Measurements from ENCODE around the gene VSX1.

VSX1 gene

DNA sequence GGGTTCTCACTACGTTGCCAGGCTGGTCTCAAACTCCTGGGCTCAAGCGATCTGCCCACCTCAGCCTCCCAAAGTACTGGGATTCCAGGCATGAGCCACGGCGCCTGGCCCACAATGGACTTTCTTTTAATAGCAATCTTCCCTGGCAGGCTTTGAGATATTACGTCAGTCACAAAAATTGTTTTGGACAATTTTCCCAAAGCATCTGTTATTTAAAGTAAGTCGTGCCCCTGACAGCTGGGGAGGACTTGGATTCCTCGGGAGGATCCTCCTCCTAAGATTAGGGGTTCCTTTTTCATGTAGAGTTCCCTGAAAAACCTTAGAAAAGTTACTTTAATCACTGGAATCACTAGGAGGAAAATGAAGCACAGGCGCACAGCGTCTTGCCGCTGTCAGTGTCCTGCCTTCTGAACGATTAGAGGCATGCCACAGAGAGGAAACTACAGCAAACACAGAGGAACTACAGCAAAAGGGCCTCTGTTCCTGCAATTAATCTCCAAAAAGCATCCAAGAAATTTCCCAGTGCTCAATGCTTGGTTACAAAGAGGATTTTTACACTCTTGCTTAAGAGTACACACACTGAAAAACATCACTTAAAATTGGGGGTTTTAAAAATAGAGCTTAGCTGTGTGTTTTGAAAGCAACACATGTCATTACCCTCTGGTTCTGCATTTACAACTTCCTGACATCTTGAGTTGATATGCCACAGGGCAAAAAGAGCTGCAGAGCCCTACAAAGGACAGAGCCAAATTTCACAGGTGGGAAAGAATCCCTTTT is 28.5 kb downstream of the VSX1 start:
- DNase-seq (ENCODE audit: low read depth in 3 of 3) = no peak

DNA sequence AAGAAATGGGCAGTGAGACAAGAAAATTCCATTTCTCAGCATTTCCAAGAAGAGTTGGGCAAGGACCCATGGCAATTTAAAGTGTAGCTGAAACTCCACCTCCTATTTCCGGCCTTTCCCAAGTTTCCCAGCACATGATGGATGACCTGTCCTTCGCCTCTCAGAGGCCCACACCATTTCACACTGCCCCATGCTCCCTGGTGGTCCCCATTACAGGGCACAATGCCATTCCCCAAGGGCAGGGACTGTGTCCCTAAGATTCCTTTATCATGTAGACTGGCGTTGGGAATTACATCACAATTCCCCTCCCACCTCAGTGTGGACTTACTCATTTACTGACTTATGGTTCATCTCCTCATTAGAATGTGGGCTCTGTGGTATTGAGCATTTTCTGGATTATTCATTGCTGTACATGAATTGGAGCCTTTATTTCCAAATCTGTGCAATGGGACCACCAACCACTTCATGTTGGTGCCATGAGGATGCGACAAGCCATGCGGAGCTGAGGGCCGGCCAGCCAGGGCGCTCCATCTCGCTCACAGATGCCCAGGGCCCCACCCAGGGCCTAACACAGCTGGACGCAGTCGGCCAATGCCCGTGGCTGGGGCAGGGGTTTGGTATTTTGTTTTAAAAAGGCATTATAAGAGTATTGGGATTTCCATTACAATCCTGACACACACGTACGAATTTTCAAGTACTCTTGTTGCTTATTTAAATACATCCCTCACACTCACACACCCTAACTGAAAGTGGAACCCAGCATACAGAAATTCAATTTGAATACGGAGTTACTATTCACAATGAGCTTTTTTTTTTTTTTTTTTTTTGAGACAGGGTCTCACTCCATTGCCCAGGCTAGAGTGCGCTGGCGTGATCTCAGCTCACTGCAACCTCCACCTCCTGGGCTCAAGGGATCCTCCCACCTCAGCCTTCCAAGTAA is 29.4 kb downstream of the VSX1 start:
- no peak for DNase-seq (ENCODE audit: low read depth in 3 of 3)

DNA sequence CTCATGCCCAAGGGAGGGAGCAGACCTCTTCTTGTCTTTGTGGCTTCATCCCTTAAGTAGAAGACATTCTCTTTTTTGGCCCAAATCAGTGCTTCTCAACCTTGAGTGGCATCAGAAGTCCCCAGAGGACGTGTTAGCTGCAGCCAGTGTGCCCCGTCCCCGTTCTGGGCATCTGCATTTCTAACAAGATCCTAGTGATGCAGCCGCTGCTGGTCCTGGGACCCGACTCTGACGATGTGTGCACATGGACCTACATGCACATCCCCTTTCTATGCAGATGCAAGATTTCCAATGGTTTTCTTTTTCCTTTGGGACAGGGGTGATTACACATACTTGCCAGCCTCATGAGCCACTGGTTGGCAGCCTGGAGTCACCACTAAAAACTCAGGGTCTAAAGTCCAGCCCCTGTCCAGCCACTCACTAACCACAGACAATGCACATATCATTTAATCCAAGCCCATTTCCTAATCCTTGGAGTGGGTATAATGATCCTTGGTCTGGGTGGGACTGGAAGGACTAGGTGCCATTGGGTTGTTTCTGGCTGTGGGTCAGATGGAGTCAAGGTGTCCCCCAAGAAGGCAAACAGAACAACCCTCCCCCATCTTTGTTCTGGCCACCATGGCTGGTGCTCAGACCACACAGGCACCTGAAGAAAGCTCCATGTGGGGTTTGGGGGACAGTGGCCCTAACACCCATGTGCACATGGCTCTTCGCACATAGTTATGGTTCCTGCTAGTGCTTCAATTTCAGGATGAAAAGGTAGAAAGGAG is 30.4 kb downstream of the VSX1 start:
- DNase-seq (ENCODE audit: low read depth in 3 of 3) = no peak

DNA sequence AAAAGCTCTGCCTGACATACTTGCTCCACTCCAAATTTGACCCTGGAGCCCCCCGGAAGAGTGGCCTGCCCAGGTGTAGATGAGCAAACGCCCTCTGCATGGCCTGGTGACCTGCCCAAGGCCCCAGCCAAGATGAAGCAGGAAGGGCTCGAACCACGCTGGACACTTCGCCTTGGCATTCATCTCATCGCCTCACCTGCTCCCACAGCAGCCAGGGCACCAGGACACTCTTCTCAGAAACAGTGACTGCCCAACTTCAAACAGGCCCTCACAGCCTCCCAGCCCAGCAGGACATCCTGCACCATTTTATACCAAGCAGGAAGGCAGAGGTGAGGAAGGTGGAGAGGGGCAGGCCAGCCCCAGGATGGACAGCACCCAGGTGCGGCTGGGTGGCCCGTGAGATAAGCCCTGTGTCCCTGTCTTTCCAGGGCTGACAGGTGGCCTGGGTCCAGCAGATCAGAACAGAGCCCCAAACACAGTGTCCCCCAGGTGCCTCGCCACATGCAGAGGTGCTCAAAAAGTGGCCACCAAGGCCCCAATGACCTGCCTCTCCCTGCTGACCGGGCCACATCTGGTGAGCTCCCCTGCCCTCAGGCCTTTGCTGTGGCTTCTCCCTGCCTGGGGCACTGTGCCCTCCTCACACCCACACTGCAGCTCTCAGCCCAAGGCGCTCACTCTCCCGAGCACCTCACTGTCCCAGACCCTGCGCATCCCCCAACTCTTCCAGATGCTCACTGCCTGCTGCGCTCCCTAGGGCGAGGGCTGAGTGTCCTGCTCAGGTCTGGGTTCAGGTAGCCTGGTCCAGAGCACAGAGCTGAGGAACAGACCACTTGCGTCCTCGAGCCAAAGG is 31.2 kb downstream of the VSX1 start:
- no peak for DNase-seq (ENCODE audit: low read depth in 3 of 3)

DNA sequence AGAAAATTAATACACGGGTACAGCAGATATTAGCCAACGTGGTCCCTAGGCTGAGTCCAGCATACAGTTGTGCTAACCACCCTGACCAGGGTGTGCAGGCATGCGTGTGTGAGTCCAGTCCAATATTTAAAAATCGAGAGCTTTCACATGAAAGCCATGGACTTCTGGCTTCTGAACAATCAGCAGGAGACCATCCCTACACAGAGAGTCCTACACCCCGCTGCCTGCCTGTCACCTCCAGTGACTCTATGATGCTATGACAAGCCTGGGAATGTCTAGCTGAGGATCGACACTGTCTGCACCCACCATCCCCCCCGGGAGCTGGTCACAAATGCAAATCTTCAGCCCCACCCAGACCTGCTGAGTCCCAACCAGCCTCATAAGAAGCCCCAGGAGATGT is 31.9 kb downstream of the VSX1 start:
- DNase-seq (ENCODE audit: low read depth in 3 of 3) = no peak

DNA sequence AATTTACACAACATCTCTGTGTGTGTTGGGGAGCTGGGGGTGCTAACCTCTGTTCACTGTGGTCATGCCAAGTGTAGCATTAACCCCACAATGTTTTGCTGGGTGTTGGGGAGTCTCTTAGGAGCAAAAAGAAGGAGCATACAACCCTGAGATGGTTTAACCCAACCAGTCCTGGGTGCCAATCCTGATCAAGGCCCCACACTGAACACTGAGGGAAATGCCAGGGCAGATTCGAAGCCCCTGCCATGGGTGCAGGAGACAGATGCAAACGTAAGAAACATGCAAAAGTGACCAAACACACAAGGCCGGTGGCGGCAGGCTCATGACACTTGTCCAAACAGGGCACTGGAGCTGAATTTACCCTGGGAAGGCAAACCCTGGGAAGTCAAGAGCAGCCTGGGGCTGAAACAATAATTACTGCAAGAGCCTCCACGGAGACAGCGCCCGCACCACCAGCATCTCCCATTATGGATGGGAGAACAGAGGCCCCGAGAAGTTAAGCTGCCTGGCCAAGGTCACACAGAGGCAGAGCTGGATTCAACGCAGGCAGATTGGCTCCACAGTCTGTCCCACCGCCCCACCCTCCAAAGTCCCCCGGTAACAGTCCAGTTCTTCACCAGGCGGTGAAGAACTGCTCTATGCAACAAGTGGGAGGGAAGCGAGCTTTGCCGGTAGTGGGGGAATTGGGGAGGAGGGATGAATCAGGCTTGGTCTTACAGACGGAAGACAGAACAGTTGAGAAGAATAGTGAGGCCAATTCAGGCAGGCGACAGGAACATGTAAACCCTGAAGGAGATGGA is 32.5 kb downstream of the VSX1 start:
- DNase-seq (ENCODE audit: low read depth in 3 of 3) = no peak

DNA sequence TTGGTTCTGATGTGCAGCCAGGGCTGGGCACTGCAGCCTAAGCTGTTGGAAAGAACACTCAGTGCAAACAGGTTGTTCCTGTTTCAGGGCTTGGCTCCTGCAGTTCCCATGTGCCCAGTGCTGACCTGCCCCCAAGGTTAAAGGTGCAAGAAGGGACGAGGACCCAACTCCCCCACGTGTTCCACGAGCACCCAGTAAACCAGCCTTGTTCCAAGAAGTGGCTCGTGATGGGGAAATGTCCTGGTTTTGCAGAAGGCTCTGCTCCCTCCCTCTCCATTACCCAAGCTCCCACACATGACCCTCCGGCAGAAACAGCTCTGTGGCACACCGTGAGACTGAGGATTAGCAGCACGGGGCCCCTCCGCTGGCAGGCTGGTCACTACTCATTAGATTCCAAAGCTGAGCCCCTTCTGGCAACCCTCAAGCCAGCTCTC is 33.4 kb downstream of the VSX1 start:
- no peak for DNase-seq (ENCODE audit: low read depth in 3 of 3)

DNA sequence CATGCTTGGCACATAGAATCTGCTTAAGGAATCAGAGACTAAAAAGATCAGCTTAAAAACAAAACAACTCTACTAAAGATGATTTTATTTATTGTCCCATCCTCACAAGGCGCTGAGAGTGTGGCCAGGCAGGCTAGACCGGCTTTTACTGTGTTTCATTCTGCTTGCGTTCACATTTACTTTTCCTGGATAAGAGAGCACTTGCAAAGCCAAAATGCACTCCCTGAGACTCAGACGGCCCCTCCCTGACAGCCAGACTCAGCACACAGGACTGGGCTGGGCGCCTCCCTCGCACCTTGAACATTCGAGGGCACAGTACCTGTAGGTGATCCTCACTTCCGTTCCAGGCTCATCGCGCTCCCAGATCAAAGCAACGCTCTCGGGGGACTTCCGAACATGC is 34.2 kb downstream of the VSX1 start:
- DNase-seq (ENCODE audit: low read depth in 3 of 3) = no peak

DNA sequence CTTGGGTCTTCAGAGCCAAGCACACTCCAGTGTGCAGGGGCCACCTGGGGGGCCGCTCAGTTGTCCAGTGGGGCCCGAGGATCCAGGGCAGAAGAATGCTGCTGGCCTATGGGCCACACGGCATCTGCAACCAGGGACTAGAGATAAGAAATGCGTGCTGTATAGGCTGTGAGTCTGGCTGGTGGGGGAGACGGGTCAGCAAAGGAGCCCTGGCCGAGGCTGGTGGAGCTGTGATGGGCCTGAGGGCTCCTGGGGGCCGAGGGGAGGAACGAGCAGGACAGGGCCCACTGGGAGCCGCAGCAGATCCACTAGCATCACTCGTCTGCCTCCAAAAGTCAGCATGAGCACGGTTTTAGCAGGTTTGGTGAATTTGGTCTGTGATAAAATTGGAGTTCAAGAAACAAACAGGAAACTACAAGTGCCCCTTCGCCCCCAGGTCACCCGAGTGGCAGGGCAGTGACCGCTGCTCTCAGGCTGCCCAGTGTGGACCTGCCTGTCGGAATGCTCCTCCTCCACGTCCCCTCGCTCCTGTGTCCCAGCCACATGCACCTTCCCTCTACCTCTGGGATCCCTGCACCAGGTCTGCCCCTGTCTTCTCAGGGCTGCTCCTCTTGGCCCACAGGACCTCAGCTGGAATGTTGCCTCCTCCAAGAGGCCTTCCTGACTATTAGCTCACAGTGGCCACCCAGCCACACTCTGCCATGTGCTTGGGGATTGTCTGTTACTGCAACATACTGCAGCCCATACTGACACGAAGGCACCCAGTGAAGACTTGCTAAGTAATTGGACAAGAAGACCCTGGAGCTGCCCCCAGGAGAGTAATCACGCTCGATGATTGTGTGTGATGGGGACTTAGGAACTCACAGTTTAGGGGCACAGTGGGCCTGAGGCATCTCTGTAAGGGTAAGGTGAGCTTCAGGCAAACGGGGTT is 34.9 kb downstream of the VSX1 start:
- no peak for DNase-seq (ENCODE audit: low read depth in 3 of 3)

DNA sequence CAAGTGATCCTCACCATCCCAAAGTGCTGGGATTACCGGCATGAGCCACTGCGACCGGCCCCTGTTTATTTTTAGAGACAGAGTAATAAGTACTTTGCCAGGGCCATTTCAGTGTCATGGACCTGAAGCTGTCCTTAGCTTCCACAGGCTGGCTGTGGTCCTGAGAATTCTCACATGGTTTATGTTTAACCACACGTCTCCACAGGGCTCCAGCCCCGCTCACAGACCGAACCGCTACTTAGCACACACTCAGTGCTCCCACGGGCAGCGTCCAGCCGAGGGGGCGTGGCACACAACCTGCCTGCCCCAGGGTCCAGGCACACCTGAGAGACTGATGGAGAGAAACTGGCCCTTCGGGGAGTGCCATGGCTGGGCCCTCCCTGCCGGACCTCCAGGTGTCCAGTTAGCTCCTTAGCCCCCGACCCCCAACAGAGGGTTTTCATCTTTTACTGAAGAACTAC is 35.7 kb downstream of the VSX1 start:
- DNase-seq (ENCODE audit: low read depth in 3 of 3) = no peak

DNA sequence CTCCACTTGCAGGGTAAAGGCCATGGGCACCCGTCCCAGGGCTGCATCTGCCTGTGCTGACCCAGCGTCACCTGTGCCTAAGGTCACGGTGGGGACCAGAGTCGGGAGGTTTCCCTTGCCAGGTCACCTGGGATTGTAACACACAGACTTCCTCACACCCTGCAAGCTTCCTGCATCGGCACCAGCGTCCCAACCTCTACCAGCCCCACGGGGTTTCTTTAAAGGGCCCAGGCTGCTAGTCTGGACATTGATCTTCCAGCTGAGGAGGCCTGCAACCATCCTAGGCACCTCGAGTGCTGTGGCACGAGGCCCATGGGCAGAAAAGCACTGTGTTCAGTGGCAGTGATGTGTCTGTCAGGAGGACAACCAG is 36.6 kb downstream of the VSX1 start:
- DNase-seq (ENCODE audit: low read depth in 3 of 3) = no peak

DNA sequence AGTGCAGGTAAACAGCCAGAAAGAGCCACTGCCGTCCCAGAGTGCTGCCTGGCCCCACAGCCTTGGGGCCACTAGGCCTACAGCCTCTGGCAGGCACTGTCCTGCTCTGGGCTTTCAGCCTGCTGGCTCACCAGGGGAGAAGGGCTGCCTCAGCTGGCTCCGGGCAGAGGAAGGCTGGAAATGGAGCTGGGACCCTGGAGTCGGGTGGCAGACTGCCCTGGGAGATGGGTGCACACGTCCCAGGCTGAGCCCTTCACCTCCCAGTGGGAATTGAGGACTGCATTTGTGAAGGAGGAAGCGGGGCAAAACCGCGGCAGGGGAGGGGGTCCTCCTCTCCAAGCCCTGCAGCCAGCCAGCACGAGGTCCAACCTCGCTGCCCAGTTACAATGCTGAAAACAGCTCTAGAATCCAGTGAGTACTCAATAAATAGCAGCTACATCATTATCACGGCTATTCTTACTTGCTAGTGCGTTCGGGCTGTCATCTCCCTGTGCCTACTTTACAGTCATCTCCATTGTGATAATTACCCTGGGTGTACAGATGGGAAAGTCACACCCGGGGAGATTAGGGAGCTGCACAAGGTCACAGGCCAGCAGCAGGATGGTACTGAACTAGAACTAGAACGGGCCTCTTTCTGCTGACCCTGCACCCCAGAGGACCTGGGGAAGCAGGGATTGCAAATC is 37.1 kb downstream of the VSX1 start:
- no peak for DNase-seq (ENCODE audit: low read depth in 3 of 3)

DNA sequence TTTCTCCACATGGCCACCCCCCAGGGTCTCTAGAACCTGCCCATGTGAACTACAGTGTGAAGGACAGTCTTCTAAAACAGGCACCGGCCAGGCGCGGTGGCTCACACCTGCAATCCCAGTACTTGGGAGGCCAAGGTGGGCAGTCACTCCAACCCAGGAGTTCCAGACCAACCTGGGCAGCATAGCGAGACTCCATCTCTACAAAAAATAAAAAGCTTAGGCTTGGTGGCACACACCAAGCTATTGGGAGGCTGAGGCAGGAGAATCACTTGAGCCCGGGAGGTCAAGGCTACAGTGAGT is 37.7 kb downstream of the VSX1 start:
- no peak for DNase-seq (ENCODE audit: low read depth in 3 of 3)

DNA sequence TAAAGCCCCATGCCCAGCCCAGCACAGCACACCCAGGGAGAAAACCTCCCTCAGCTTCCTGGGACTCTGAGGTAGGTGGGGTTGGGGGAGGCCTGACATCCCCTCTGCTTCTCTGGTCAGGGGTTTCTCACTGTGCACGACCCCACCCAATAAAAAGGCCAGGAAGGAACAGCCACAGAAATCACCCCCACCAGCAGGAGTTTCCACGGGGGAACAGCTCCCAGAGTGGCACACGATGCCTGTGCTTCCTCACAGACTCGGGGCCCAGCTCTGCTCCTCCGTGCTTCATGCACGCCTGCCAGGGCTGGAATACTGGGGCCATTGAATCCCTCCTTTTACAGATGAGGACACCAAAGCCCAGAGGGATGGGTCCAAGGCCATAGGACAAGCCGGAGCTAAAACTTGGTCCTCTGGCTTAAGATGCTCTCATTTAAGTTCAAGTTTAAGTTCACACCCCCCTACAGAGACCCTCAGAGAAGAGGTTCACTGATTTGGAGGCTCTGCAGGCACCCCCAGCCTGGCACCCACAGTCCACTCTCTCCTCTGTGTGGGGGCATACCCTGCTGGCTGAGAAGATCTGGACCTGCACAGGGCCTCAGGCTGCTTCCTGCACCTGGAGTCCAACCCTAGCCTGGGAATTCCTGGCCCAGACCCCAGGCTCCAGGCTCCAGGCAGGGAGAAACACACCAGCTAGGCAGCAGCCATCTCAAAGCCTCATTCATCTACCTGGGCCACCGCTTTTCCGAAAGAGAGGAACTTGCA is 38.3 kb downstream of the VSX1 start:
- no peak for DNase-seq (ENCODE audit: low read depth in 3 of 3)

DNA sequence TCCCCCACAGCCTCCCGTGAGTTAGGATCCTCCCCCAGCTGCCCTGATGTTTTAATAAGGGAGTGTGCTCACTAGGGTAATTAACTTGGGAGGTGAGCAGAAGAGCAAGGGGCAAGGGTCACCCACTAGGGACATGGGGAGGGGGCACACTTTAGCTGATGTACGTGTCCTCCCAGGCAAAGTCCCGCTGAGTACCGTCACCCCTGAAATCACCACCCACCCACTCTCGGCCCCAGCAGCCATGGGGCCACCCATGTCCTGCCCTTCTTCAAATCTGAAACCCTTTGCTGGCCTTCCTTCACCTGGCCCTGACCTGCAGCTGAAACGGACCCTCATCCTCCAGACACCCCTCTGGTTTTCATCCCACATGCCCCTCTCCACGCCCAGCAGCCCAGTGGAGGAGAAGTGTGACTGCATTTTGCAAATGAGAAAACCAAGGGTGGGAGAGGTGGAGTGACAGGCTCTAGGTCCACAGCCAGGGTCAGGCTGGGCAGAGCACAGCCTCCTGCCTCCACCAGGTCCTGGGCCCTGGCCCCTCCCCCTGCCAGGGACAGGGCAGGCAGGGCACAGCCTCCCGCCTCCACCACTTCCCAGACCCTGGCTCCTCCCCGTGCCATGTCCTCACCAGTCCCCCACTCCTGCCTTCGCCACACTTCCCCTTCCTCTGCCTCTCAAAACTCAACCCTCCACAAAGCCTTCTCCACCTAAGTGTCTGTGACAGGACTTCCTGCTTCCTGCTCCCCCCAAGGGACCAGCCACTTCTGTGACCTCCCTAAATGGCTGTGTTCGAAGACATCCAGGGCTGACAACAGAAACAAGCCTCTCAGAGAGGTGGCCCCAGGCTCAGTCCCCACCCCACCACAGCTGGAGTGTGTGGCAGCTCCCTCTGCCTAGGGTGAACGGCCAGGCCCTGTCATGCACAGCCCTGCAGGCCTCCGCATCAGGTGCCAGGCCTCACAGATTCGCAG is 39.1 kb downstream of the VSX1 start:
- no peak for DNase-seq (ENCODE audit: low read depth in 3 of 3)

DNA sequence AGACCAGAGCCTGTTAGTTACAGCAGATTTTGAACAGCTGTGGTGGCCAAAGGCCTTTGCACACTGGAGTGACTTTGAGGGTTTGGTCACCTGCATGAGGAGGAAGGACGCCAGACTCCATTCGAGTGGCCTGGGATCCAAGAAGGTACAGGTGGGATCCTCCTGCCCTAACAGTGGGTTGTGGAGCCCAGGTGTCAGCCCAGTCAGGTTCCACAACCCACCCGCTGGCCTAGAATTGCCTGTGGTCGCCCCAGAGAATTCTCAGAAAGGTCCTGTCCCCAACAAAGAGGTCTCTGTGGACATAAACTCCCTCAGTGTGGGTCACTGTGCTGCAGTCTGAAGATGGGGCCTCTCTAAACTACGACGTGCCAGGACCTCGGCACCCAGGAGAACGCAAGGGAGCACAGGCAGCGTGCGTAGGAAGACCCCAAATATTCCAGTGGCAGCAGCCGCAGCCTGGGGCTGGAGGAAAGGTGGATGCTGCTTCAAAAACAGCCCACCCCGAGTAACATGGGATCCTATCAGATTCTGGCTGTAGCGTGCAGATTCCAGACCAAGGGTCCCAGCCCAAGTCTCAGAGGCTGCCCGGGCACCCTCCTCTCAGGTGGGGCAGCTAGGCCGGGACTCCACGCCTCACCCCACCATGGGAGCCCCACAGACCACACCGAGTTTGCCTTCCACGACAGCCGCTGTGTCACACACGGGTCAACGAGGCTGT is 40.0 kb downstream of the VSX1 start:
- DNase-seq (ENCODE audit: low read depth in 3 of 3) = no peak
